HEK293T (cell line): Measurements from ENCODE around the gene GRIK2.

Experiments
- CTCF ChIA-PET: fragments of 350-600 bp; formaldehyde crosslinking; extraction: SDS; loops from one replicate; lab custom pipeline; 2021; ENCODE audit warnings: antibody characterized with exemption, inconsistent platforms; lab: Yijun Ruan, JAX
- POLR2A ChIA-PET: fragments of 350-600 bp; formaldehyde crosslinking; extraction: SDS; loops from one replicate; lab custom pipeline; 2020; ENCODE audit warnings: antibody characterized with exemption, inconsistent platforms; lab: Yijun Ruan, JAX
- DNase-seq: peaks from one replicate; pipeline ENCODE4 v3.0.0; 2012; ENCODE audit warnings: mixed read lengths; ENCODE audit errors: extremely low spot score
- ARNT ChIP-seq: fragments of 450-650 bp; IDR thresholded peaks from 2 replicates; pipeline ENCODE4 v1.6.1; 2017; ENCODE audit warnings: mild to moderate bottlenecking
- BHLHE40 ChIP-seq: fragments of 450-650 bp; IDR thresholded peaks from 2 replicates; pipeline ENCODE4 v1.6.1; 2016; ENCODE audit warnings: mild to moderate bottlenecking, moderate library complexity, borderline replicate concordance
- CTBP1 ChIP-seq: fragments of 450-650 bp; IDR thresholded peaks from 2 replicates; pipeline ENCODE4 v1.6.1; 2016; ENCODE audit warnings: borderline replicate concordance
- ELF4 ChIP-seq: fragments of 450-650 bp; IDR thresholded peaks from 2 replicates; pipeline ENCODE4 v1.6.1; 2017; ENCODE audit warnings: antibody characterized with exemption
- FOXA1 ChIP-seq: fragments of 450-650 bp; IDR thresholded peaks from 2 replicates; pipeline ENCODE4 v1.6.1; 2016; ENCODE audit warnings: mild to moderate bottlenecking
- FOXK2 ChIP-seq: fragments of 450-650 bp; IDR thresholded peaks from 2 replicates; pipeline ENCODE4 v1.6.1; 2016; ENCODE audit warnings: mild to moderate bottlenecking
- FOXM1 ChIP-seq: fragments of 450-650 bp; IDR thresholded peaks from 2 replicates; pipeline ENCODE4 v1.6.1; 2017; ENCODE audit warnings: mild to moderate bottlenecking, borderline replicate concordance
- HDGF ChIP-seq: fragments of 450-650 bp; IDR thresholded peaks from 2 replicates; pipeline ENCODE4 v1.6.1; 2017; ENCODE audit warnings: antibody characterized with exemption, borderline replicate concordance
- L3MBTL2 ChIP-seq: fragments of 450-650 bp; conservative IDR thresholded peaks from 2 replicates; pipeline ENCODE4 v1.6.1; 2016; ENCODE audit warnings: mild to moderate bottlenecking
- LEF1 ChIP-seq: fragments of 450-650 bp; IDR thresholded peaks from 2 replicates; pipeline ENCODE4 v1.6.1; 2017; ENCODE audit warnings: mild to moderate bottlenecking, borderline replicate concordance
- NFRKB ChIP-seq: fragments of 450-650 bp; IDR thresholded peaks from 2 replicates; pipeline ENCODE4 v1.6.1; 2016; ENCODE audit warnings: mild to moderate bottlenecking, moderate library complexity
- PKNOX1 ChIP-seq: fragments of 450-650 bp; IDR thresholded peaks from 2 replicates; pipeline ENCODE4 v1.6.1; 2016
- SP1 ChIP-seq: fragments of 450-650 bp; IDR thresholded peaks from 2 replicates; pipeline ENCODE4 v1.6.1; 2017
- SUZ12 ChIP-seq: fragments of 450-650 bp; IDR thresholded peaks from 2 replicates; pipeline ENCODE4 v1.6.1; 2016; ENCODE audit warnings: mild to moderate bottlenecking
- TARDBP ChIP-seq: fragments of 450-650 bp; IDR thresholded peaks from 2 replicates; pipeline ENCODE4 v1.6.1; 2016
- ZNF384 ChIP-seq: fragments of 450-650 bp; IDR thresholded peaks from 2 replicates; pipeline ENCODE4 v1.6.1; 2016

The GRIK2 gene

GRCh38 chr6:101439790-101440189, 46.3 kb downstream of the GRIK2 start:
- TF ChIP-seq HDGF (no peak), CTBP1 (no peak), FOXM1 (no peak), SUZ12 (no peak), ARNT (no peak), ZNF384 (no peak), SP1 (no peak), PKNOX1 (no peak), L3MBTL2 (no peak), LEF1 (no peak), FOXA1 (no peak), FOXK2 (no peak), BHLHE40 (no peak), ELF4 (no peak), TARDBP (no peak), NFRKB (no peak)
- ChIA-PET CTCF (no interaction called here), POLR2A (no interaction called here)
- DNase-seq = no peak

- ChIA-PET POLR2A (no interaction called here), CTCF (no interaction called here)
- DNase-seq = no peak
- TF ChIP-seq HDGF (no peak), SP1 (no peak)
Observed at GRCh38 chr6:101443315-101443714, 49.8 kb downstream of the GRIK2 start.

GRCh38 chr6:101444717-101445116, 51.2 kb downstream of the GRIK2 start:
- no peak for TF ChIP-seq LEF1
- TF ChIP-seq ZNF384 = no peak
- no peak for TF ChIP-seq PKNOX1
- TF ChIP-seq BHLHE40 = no peak
- TF ChIP-seq SUZ12 = no peak
- TF ChIP-seq CTBP1 = no peak
- no peak for TF ChIP-seq FOXM1
- no peak for TF ChIP-seq ARNT
- TF ChIP-seq SP1 = no peak
- no peak for TF ChIP-seq HDGF
- no peak for TF ChIP-seq NFRKB
- no peak for TF ChIP-seq FOXA1
- no peak for TF ChIP-seq L3MBTL2
- no peak for TF ChIP-seq ELF4
- ChIA-PET CTCF (interaction anchor here (0.6 kb wide), 1 partner anchor 933 kb away, joined by 3 read pairs; no protein-coding TSS in a partner anchor), POLR2A (no interaction called here)
- no peak for DNase-seq

GRCh38 chr6:101445527-101445926, 52.0 kb downstream of the GRIK2 start:
- TF ChIP-seq HDGF = no peak
- no peak for TF ChIP-seq LEF1
- TF ChIP-seq SP1 = no peak
- no peak for TF ChIP-seq PKNOX1
- TF ChIP-seq L3MBTL2 = no peak
- no peak for TF ChIP-seq FOXA1
- TF ChIP-seq ELF4 = no peak
- no peak for TF ChIP-seq TARDBP
- no peak for TF ChIP-seq FOXM1
- TF ChIP-seq CTBP1 = no peak
- no peak for TF ChIP-seq ARNT
- no peak for TF ChIP-seq BHLHE40
- no peak for TF ChIP-seq ZNF384
- DNase-seq = no peak
- ChIA-PET CTCF (no interaction called here), POLR2A (no interaction called here)

- no peak for DNase-seq
- POLR2A ChIA-PET = no interaction called here
- TF ChIP-seq ELF4 = no peak
- CTCF ChIA-PET = no interaction called here
Observed at GRCh38 chr6:101450901-101451300, 57.4 kb downstream of the GRIK2 start.

- ChIA-PET CTCF (no interaction called here), POLR2A (no interaction called here)
- DNase-seq = no peak
- TF ChIP-seq L3MBTL2 = no peak
- TF ChIP-seq PKNOX1 = no peak
Observed at GRCh38 chr6:101451981-101452380, 58.5 kb downstream of the GRIK2 start.

GRCh38 chr6:101453221-101453620, 59.7 kb downstream of the GRIK2 start:
- CTCF ChIA-PET = no interaction called here

More at GRCh38 chr6:101453221-101453620, 59.7 kb downstream of the GRIK2 start:
- TF ChIP-seq FOXA1 (no peak), NFRKB (no peak), BHLHE40 (no peak), FOXM1 (no peak), ELF4 (no peak), SUZ12 (no peak), ZNF384 (no peak), SP1 (no peak), PKNOX1 (no peak), HDGF (no peak), CTBP1 (no peak), ARNT (no peak), TARDBP (no peak)
- POLR2A ChIA-PET = no interaction called here
- no peak for DNase-seq
